Neural cell (in vitro differentiated cells): ENCODE results near the gene ITPKB.
"Not testable (repeated sequence)": the region's sequence is repeated elsewhere in the genome, so short reads cannot be mapped to it uniquely, and the experiment has no call there.

Source experiments
- CTCF ChIP-seq: fragments of 450-650 bp; IDR thresholded peaks from 2 replicates; pipeline ENCODE4 v1.5.1; 2014; ENCODE audit warnings: antibody characterized with exemption, mild to moderate bottlenecking, moderate library complexity; ENCODE audit not compliant: poor library complexity, severe bottlenecking
- POLR2AphosphoS5 ChIP-seq: IDR thresholded peaks from 2 replicates; pipeline ENCODE4 v1.6.1; 2012
- REST ChIP-seq: IDR thresholded peaks from 2 replicates; pipeline ENCODE4 v1.6.1; 2012; ENCODE audit warnings: borderline replicate concordance

- not testable (repeated sequence) for TF ChIP-seq REST, CTCF, POLR2AphosphoS5
These were observed 18.5 kb downstream of the ITPKB start for GRCh38 chr1:226720574-226720973.
